HG03135 (cell line): ENCODE measurements around the gene CHSY1.

Source experiments
- ATAC-seq: cut with Tn5 transposase; IDR thresholded peaks from one replicate; pipeline ENCODE4 v1.9.1; 2021; ENCODE audit warnings: mild to moderate bottlenecking, moderate library complexity; ENCODE audit not compliant: unreplicated experiment

CHSY1 gene

GRCh38 chr15:101156509-101157159 is 95.2 kb downstream of the CHSY1 start:
- peak; percentile 87 for ATAC-seq

GRCh38 chr15:101156061-101156460 is 95.8 kb downstream of the CHSY1 start:
- ATAC-seq: no peak

- no peak for ATAC-seq
These were observed 97.8 kb downstream of the CHSY1 start for GRCh38 chr15:101153801-101154656.

GRCh38 chr15:101152914-101153313 is 98.9 kb downstream of the CHSY1 start:
- no peak for ATAC-seq

GRCh38 chr15:101151288-101151687 is 100.6 kb downstream of the CHSY1 start:
- no peak for ATAC-seq

GRCh38 chr15:101150723-101151040 is 101.2 kb downstream of the CHSY1 start:
- ATAC-seq: no peak

- no peak for ATAC-seq
These were observed 101.8 kb downstream of the CHSY1 start for GRCh38 chr15:101149864-101150722.

GRCh38 chr15:101148881-101149664 is 102.8 kb downstream of the CHSY1 start:
- ATAC-seq: no peak

GRCh38 chr15:101148166-101148880 is 103.5 kb downstream of the CHSY1 start:
- ATAC-seq: no peak

GRCh38 chr15:101147181-101147580 is 104.7 kb downstream of the CHSY1 start:
- no peak for ATAC-seq

GRCh38 chr15:101146118-101146702 is 105.6 kb downstream of the CHSY1 start:
- ATAC-seq: no peak

- no peak for ATAC-seq
These were observed 106.5 kb downstream of the CHSY1 start for GRCh38 chr15:101145362-101145761.

- no peak for ATAC-seq
These were observed 108.5 kb downstream of the CHSY1 start for GRCh38 chr15:101143321-101143720.

GRCh38 chr15:101142711-101143110 is 109.1 kb downstream of the CHSY1 start:
- no peak for ATAC-seq

GRCh38 chr15:101141926-101142527 is 109.8 kb downstream of the CHSY1 start:
- ATAC-seq: no peak

GRCh38 chr15:101140697-101141065 is 111.2 kb downstream of the CHSY1 start:
- ATAC-seq: no peak

GRCh38 chr15:101139986-101140696 is 111.7 kb downstream of the CHSY1 start:
- no peak for ATAC-seq
